WI38 (cell line): ENCODE data around the gene POU2F3.

Experiments
- H3K4me3 ChIP-seq: 2 replicates; pipeline ENCODE4 v1.5.1; 2011; ENCODE audit warnings: low read depth, mild to moderate bottlenecking, control low read depth, low read length
- CTCF ChIP-seq: IDR thresholded peaks from 2 replicates; pipeline ENCODE4 v1.5.1; 2012; ENCODE audit warnings: low read depth, mild to moderate bottlenecking, control low read depth, low read length

Gene POU2F3

DNA sequence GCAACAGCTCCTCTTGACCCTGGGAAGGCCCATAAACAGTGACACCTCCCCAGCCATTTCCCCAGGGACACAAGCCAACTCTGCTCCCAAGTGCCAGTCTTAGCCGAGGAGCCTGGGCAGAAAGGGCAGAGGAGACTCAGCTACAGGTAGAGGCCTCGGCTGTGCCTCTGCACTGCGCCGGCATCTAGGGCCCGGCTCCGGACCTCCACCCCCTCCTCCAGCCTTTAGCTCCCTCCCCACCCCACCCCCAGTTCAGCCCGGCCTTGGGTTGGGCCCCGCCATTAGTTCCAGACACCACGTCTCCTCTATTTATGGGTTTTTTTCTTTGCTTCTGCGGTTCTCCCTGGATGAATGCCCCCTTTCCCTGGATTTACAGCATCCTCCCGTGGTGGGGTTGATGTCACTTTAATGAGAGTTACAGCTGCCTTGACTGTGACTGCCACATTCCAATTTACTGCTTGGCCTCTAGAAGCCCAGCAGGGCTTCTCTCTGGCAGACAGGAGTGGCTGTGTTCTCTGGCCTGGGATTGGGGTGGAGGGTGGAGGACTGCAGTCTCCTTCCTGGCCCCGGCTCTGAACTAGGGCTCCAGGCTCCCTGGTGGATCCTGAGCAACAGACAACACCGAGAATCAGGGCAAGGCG, 42.6 kb upstream of the POU2F3 start:
- TF ChIP-seq CTCF: no peak
- no peak overlapping the region for H3K4me3 ChIP-seq

- TF ChIP-seq CTCF: no peak
- H3K4me3 ChIP-seq: no peak overlapping the region
These were observed 42.0 kb upstream of the POU2F3 start for GRCh38 chr11:120197977-120198376.

DNA sequence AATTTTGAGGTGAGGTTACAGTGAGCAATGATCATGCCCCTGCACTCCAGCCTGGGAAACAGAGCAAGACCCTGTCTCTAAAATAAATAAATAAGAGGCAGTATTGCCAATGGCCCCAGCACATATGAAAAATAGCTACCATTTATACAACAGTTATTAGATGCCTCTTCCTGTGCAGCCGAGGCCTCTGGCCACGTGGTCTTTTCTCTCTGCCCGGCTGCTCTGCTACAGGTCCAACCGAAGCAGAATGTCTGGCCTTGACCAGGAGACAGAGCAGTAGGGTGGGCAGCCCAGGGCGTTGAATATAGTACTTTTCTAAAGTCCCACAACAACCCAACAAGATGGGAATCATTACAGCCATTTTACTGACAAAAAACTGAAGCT, 41.5 kb upstream of the POU2F3 start:
- no peak overlapping the region for H3K4me3 ChIP-seq

GRCh38 chr11:120198787-120199469, 41.0 kb upstream of the POU2F3 start:
- no peak overlapping the region for H3K4me3 ChIP-seq
- no peak for TF ChIP-seq CTCF

More for the DNA sequence above, 41.5 kb upstream of the POU2F3 start:
- TF ChIP-seq CTCF: no peak

GRCh38 chr11:120199613-120200012, 40.3 kb upstream of the POU2F3 start:
- no peak for TF ChIP-seq CTCF
- no peak overlapping the region for H3K4me3 ChIP-seq

GRCh38 chr11:120200677-120201076, 39.3 kb upstream of the POU2F3 start:
- no peak overlapping the region for H3K4me3 ChIP-seq
- TF ChIP-seq CTCF: no peak

GRCh38 chr11:120201653-120202052, 38.3 kb upstream of the POU2F3 start:
- no peak for TF ChIP-seq CTCF
- H3K4me3 ChIP-seq: no peak overlapping the region
